Lung (tissue), 12 donors: ENCODE measurements around the gene DIRAS1. TPM values are rescaled to one million over a fixed set of nuclear protein-coding genes. Genes with fewer than 3 reads are reported as not detected.

Experiments
- ATAC-seq: fragments of 200-7000 bp; cut with Tn5 transposase; one replicate; pipeline ENCODE4 v1.9.1; 2020; ENCODE audit warnings: moderate number of reproducible peaks; ENCODE audit not compliant: insufficient read depth, low FRiP score
- DNase-seq, 3 donors: peaks; one replicate each; pipeline ENCODE4 v3.0.0-alpha.2; 2013 to 2017
- H3K27ac ChIP-seq, 2 donors: one replicate each; pipeline ENCODE4 v1.5.1; 2013; ENCODE audit warnings: mild to moderate bottlenecking in 2 of 2, moderate library complexity in 2 of 2, control low read depth in 1 of 2, inconsistent platforms in 1 of 2, low read depth in 1 of 2, low read length in 1 of 2
- H3K27me3 ChIP-seq, 3 donors: one replicate each; pipeline ENCODE4 v1.5.1; 2013; ENCODE audit warnings: low read length in 2 of 3; ENCODE audit not compliant: control insufficient read depth in 3 of 3, insufficient read depth in 3 of 3
- H3K36me3 ChIP-seq, 4 donors: one replicate each; pipeline ENCODE4 v1.5.1; 2013; ENCODE audit warnings: low read length in 4 of 4, mild to moderate bottlenecking in 1 of 4, moderate library complexity in 1 of 4; ENCODE audit not compliant: control insufficient read depth in 4 of 4, insufficient read depth in 4 of 4
- H3K4me1 ChIP-seq, 5 donors: one replicate each; pipeline ENCODE4 v1.5.1; 2013; ENCODE audit warnings: low read length in 5 of 5, mild to moderate bottlenecking in 2 of 5, moderate library complexity in 1 of 5; ENCODE audit not compliant: control insufficient read depth in 5 of 5, insufficient read depth in 5 of 5
- H3K4me3 ChIP-seq: one replicate; pipeline ENCODE4 v1.5.1; 2013; ENCODE audit warnings: mild to moderate bottlenecking, control low read depth, moderate library complexity
- H3K9ac ChIP-seq, 2 donors: one replicate each; pipeline ENCODE4 v1.5.1; 2013; ENCODE audit warnings: low read length in 2 of 2, control low read depth in 1 of 2; ENCODE audit not compliant: insufficient read depth in 1 of 2
- H3K9me3 ChIP-seq, 4 donors: one replicate each; pipeline ENCODE4 v1.5.1; 2013; ENCODE audit warnings: low read length in 3 of 4, mild to moderate bottlenecking in 1 of 4, moderate library complexity in 1 of 4; ENCODE audit not compliant: control insufficient read depth in 4 of 4, insufficient read depth in 3 of 4
- WGBS, 2 donors: extraction: QIAGEN DNeasy Blood & Tissue Kit; methylation state at CpG; one replicate each; pipeline ENCODE4 v1.1.7; 2013; 5-methylcytosine and 5-hydroxymethylcytosine counted together
- polyA plus RNA-seq, 2 donors: library from polyadenylated mRNA; stranded (reverse); fragments of 200-250 nt; gene quantifications; one replicate each; pipeline ENCODE4 v1.2.1, GENCODE V29; 2013
- total RNA-seq, 2 donors: library from RNA; depleted of rRNA in 1 of 2; stranded (reverse); fragments of >200 nt in 1 of 2; gene quantifications; one replicate each; pipeline ENCODE4 v1.2.1, GENCODE V29; 2014 to 2021
- TF ChIP-seq, protein P1 (sequence below): IDR thresholded peaks from 2 replicates; pipeline ENCODE4 v1.5.1; 2012; ENCODE audit warnings: mild to moderate bottlenecking; ENCODE audit errors: control extremely low read depth, extremely low read depth
- donor health status: control.
- donor health status: control.
- donor health status: Bipolar disorder and iron deficiency.
- donor health status: healthy.
- donor health status: DM: yes; HTN: yes; CAD: no.

Gene DIRAS1
- total and polyA plus RNA-seq, 4 donors, result 0.37 to 1.2 (median 0.58) TPM

- Histone ChIP-seq H3K4me3 (no peak overlapping the region), H3K36me3 (peaks cover 2 to 49% (median 6%) of the 10 kb centered on the region in 4 donors), H3K27ac (no peak overlapping the region), H3K27me3 (no peaks in the 10 kb centered on the region), H3K4me1 (peaks cover 0 to 7% (median 0%) of the 10 kb centered on the region in 5 donors), H3K9me3 (no peaks in the 10 kb centered on the region), H3K9ac (no peak overlapping the region)
- TF ChIP-seq, protein P1, sequence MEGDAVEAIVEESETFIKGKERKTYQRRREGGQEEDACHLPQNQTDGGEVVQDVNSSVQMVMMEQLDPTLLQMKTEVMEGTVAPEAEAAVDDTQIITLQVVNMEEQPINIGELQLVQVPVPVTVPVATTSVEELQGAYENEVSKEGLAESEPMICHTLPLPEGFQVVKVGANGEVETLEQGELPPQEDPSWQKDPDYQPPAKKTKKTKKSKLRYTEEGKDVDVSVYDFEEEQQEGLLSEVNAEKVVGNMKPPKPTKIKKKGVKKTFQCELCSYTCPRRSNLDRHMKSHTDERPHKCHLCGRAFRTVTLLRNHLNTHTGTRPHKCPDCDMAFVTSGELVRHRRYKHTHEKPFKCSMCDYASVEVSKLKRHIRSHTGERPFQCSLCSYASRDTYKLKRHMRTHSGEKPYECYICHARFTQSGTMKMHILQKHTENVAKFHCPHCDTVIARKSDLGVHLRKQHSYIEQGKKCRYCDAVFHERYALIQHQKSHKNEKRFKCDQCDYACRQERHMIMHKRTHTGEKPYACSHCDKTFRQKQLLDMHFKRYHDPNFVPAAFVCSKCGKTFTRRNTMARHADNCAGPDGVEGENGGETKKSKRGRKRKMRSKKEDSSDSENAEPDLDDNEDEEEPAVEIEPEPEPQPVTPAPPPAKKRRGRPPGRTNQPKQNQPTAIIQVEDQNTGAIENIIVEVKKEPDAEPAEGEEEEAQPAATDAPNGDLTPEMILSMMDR, result no peak
- DNase-seq (no peak), ATAC-seq (no peak)
- 93 to 95% methylated on average over 29 of the region's 29 CpGs for WGBS, 2 donors
Observed at GRCh38 chr19:2768365-2769132, 47.4 kb upstream of the DIRAS1 start.

DNA sequence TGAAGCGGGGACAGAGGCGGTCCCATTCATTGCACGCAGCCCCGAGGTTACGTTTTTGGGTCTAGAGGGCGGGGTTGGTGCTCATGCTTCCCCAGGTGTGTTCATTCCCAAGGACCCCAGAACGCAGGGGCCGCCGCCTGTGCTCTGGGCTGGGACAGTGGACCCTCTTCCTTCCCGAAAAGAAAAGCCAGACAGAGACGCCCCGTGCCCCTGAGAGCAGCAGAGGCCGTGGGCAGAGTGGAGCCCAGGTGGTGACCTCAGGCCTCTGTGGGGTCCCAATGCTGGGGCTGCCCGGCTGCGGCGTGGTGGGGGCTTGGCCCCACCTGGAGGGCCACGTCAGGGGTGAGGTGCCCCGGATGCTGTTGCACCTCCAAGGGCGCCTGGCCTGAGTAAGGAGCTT, 46.5 kb upstream of the DIRAS1 start:
- Histone ChIP-seq H3K36me3 (peaks cover 2 to 57% (median 8%) of the 10 kb centered on the region in 4 donors), H3K27me3 (no peaks in the 10 kb centered on the region), H3K9ac (no peak overlapping the region), H3K9me3 (no peaks in the 10 kb centered on the region), H3K27ac (no peak overlapping the region), H3K4me3 (no peak overlapping the region), H3K4me1 (peaks cover 0 to 7% (median 0%) of the 10 kb centered on the region in 5 donors)
- ATAC-seq (no peak), DNase-seq (no peak)
- TF ChIP-seq, protein P1, result no peak
- WGBS, 2 donors, result 95 to 96% methylated on average over 18 to 19 of the region's 19 CpGs

DNA sequence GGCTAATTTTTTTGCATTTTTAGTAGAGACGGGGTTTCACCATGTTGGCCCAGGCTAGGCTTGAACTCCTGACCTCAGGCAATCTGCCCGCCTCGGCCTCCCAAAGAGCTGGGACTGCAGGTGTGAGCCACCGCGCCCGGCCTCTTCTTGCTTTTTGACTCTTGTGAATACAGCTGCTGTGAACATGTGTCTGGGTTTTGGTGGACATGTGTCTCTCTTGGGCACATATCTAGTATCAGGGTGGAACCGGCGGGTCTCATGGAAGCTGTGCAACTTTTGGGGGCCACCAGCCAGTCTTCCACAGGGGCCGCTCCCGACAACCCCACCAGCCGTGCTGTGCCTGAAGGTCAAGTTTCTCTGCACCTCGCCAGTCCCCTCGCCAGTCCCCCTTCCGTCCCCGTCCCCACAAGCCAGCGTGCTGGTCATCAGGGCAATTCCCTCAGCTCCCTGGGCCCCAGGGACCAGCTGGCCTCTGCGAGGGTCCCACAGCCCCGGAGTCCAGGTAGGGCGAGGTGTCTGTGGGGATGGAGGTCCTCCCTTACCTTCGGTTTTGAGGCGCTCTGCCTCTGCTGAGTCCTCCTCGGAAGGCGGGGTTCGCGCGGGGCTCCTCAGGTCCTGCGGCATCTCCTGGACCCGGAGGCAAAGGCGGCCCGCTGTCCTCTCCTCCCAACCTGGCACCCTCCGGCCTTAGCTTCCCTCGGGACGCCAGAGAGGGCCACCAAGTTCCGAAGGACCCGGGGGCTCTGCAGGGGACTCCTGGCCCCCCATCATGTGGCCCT, 45.6 kb upstream of the DIRAS1 start:
- Histone ChIP-seq H3K4me1 (peaks cover 0 to 7% (median 0%) of the 10 kb centered on the region in 5 donors), H3K9ac (no peak overlapping the region), H3K36me3 (peaks cover 2 to 64% (median 8%) of the 10 kb centered on the region in 4 donors), H3K4me3 (no peak overlapping the region), H3K9me3 (no peaks in the 10 kb centered on the region), H3K27ac (no peak overlapping the region), H3K27me3 (no peaks in the 10 kb centered on the region)
- WGBS, 2 donors, result 95 to 97% methylated on average over 35 of the region's 35 CpGs
- DNase-seq (no peak), ATAC-seq (no peak)
- TF ChIP-seq, protein P1, result no peak
